Neuron (in vitro differentiated cells): ENCODE results near the gene ATP2B1.
A peak's percentile ranks its signal among the peaks of the same experiment; 100 is the strongest.
"Not testable (repeated sequence)": the region's sequence is repeated elsewhere in the genome, so short reads cannot be mapped to it uniquely, and the experiment has no call there.

Experiments used
- H2AFZ ChIP-seq: one replicate; pipeline ENCODE4 v1.6.1; 2013; ENCODE audit warnings: low read depth, mild to moderate bottlenecking, inconsistent platforms, low read length, moderate library complexity
- H3K27me3 ChIP-seq: one replicate; pipeline ENCODE4 v1.6.1; 2013; ENCODE audit warnings: low read length; ENCODE audit not compliant: insufficient read depth
- H3K36me3 ChIP-seq: one replicate; pipeline ENCODE4 v1.6.1; 2013; ENCODE audit warnings: low read length; ENCODE audit not compliant: insufficient read depth
- H3K4me1 ChIP-seq: one replicate; pipeline ENCODE4 v1.6.1; 2013; ENCODE audit warnings: low read length; ENCODE audit not compliant: insufficient read depth
- H3K4me3 ChIP-seq: 2 replicates; pipeline ENCODE4 v1.5.1; 2013; ENCODE audit warnings: mild to moderate bottlenecking, low read length, moderate library complexity
- H3K9me3 ChIP-seq: one replicate; pipeline ENCODE4 v1.6.1; 2013; ENCODE audit warnings: low read length

Gene ATP2B1

DNA sequence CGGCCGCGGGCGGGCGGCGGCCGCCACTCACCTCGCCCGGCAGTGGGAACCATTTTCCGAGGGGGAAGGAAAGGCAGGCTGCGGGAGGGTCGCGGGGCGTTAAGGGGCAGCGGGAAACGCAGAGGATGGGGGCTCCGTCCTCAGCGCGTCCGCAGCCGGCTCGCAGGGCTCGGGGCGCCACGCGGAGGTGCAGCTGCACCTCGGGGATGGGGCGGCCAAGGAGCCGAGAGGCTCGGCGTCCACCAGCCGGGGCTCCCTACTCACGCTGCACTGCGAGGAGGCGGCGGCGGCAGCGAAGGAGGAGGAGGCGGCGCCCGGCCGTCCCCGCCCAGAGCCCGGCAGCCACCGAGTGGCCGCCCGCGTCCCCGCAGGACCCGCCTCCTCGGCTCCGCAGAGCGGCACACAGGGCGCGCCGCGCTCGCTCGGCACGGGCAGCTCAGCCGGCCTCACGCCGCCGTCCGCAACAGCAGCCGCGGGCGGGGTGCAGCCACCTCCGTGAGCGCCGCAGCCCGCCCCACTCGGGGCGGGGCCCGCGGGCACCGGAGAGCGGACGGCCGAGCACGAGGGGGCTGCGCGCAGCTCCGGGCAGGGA is at the start of gene ATP2B1:
Gene ATP2B1 (minus strand): TSS at position 274 of the 592 bp plus-strand sequence. CDS start 52,952 bp downstream, outside the sequence.
- Histone ChIP-seq H3K9me3 (no peaks in the 10 kb centered on the region), H3K4me3 (peak within 1 kb of the TSS; percentile 73), H3K36me3 (no peaks in the 10 kb centered on the region), H2AFZ (peak within 1 kb of the TSS; percentile 97), H3K4me1 (peaks cover 20% of the 10 kb centered on the region), H3K27me3 (no peaks in the 10 kb centered on the region)

DNA sequence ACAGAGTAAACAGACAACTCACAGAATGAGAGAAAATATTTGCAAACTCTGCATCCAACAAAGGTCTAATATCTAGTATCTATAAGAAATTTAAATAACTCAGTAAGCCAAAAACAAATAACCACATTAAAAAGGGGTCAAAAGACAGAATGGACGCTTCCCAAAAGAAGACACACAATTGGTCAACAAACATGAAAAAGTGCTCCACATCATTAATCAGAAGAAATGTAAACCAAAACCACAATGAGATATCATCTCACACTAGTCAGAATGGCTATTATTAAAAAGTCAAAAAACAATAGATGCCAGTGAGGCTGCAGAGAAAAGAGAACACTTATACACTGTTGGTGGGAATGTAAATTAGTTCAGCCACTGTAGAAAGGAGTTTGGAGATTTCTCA is 49.3 kb upstream of the ATP2B1 start:
- not testable (repeated sequence) for H3K27me3 ChIP-seq, H2AFZ ChIP-seq, H3K4me1 ChIP-seq, H3K9me3 ChIP-seq, H3K4me3 ChIP-seq, H3K36me3 ChIP-seq

DNA sequence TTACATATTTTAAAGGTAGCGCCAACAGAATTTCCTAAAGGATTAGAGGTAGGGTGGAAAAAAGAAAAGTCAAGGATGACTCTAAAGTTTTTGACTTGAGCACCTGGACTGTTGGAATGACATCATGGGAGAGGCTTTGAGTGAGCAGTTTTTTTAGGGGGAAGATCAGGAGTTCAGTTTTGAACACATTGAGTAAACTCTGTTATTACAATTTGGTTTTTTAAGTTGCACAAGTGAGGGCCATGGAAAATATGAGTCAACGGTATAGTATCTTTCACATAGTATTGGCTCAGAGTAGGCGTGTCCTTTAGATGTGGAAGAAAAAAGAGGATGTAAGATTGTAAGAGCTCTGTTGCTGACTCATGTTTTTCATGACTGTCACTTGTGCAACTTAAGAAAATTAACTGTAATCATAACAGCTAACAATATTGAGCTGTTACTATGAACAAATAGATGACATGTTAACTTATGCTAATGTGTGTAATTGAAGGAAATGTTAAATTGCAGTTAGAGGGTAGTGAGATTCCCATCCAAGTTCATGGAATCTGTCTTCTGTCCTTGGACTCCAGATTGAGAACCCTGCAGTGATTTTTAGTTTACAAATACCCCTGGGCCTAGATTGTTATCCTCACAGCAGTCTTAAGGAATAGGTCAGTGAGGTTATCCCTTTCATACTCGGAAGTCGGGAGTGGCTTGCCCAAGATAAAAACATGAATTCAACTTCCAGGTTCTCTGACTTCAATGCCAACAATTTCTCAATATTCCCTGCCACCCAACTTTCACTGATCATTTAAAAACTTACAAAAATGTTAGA is 48.2 kb upstream of the ATP2B1 start:
- no peak overlapping the region for H3K4me3 ChIP-seq
- no peaks in the 10 kb centered on the region for H3K4me1 ChIP-seq
- no peak overlapping the region for H2AFZ ChIP-seq
- H3K27me3 ChIP-seq: no peaks in the 10 kb centered on the region
- no peaks in the 10 kb centered on the region for H3K9me3 ChIP-seq
- H3K36me3 ChIP-seq: no peaks in the 10 kb centered on the region

DNA sequence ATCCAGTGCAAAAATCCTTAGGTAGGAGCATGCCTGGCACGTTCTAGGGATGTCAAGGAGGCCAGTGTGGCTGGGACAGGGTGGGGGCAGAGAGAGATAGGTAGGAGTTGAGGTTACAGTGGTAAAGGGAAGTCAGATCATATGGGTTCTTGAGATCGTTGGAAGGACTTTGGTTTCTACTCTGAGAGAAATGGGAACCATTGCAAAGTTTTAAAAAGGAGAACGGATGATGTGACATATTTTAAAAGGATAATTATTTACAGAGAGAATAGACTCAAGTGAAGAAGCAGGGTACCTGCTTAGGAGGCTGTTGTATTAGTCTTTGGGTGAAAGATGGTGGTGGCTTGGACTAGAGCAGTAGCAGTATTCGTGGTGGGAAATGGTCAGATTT is 47.6 kb upstream of the ATP2B1 start:
- H3K4me1 ChIP-seq: no peaks in the 10 kb centered on the region
- H3K27me3 ChIP-seq: no peaks in the 10 kb centered on the region
- H3K4me3 ChIP-seq: no peak overlapping the region
- no peaks in the 10 kb centered on the region for H3K9me3 ChIP-seq
- H3K36me3 ChIP-seq: no peaks in the 10 kb centered on the region
- H2AFZ ChIP-seq: no peak overlapping the region

DNA sequence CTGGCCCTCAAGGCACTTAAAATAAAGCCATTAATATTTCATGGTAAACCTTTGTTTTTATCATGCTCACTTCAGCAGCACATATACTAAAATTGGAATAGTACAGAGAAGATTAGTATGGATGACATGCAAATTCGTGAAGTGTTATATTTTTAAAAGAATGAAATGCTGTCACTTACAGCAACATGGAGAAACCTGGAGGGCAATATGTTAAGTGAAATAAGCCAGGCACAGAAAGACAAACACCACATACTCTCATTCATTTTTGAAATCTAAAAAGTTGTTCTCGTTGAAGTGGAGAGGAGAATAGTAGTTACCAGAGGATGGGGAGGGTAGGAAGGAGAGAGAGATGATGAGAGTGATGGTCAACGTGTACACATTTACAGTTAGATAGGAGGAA is 45.4 kb upstream of the ATP2B1 start:
- H3K4me3 ChIP-seq: no peak overlapping the region
- H3K27me3 ChIP-seq: no peaks in the 10 kb centered on the region
- H2AFZ ChIP-seq: no peak overlapping the region
- H3K36me3 ChIP-seq: no peaks in the 10 kb centered on the region
- H3K4me1 ChIP-seq: no peaks in the 10 kb centered on the region
- no peaks in the 10 kb centered on the region for H3K9me3 ChIP-seq

DNA sequence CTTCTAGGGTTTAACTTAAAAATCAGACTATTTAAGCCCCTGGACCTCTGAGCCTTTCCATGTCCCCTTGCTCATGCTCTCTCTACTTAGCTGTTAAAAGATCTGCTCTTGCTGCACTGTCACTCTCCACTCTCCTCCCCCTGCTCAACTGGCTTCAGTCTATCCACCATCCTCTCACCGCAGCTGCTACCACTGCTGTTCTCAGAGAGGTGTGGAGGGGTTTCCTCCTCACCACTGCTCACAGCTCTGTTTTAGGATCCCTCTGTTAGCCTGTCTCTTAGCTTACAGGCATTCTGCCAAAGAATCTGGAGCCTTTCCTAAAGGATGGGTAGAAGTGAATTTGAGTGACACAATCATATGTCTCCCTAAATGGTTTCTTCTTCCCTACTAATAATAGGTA is 43.7 kb upstream of the ATP2B1 start:
- Histone ChIP-seq H3K27me3 (no peaks in the 10 kb centered on the region), H3K9me3 (no peaks in the 10 kb centered on the region), H3K36me3 (no peaks in the 10 kb centered on the region), H3K4me3 (no peak overlapping the region), H2AFZ (no peak overlapping the region), H3K4me1 (no peaks in the 10 kb centered on the region)

DNA sequence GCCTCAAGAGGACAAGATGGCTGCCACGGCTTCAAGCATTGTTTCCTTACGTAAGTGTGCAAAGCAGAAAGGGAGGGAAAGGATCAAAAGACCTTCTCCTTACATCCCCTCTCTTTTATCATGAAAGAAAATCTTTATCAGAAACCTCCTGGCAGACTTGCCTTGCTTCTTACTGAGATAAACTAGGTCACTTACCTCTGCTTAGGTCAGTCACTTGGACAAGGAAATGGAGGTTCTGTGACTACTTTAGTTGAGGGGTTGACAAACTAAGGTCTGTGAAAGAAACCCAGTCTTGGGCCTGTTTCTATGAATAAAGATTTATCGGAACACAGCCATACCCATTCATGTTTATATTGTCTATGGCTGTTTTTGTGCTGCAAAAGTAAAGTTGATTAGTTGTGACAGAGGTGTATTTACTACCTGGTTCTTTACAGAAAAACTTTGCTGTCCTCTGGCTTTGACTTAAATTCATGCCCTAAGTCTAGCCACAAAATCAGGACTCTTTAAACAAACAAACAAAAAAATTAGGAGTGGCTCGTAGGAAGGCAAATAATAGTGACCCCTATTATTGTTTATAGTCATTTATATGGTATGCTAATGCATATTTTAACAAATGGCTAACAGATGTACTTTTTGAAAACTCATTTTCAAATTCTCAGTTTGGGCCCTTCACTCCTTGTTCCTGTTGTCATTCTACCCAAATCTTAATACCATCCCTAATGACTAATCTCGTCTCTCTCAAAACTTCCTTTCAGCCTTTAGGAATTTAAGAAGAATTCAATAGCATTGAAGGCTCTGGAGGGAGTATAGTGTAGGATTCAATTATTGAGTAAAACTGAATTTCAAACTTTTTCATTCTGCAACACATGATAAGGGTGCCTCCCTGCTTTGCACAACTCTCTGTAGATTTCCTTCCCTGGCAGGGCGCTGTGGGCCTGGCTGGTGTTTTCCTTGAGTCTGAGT is 42.0 kb upstream of the ATP2B1 start:
- Histone ChIP-seq H2AFZ (no peak overlapping the region), H3K4me1 (no peaks in the 10 kb centered on the region), H3K36me3 (no peaks in the 10 kb centered on the region), H3K27me3 (no peaks in the 10 kb centered on the region), H3K9me3 (no peaks in the 10 kb centered on the region), H3K4me3 (no peak overlapping the region)

DNA sequence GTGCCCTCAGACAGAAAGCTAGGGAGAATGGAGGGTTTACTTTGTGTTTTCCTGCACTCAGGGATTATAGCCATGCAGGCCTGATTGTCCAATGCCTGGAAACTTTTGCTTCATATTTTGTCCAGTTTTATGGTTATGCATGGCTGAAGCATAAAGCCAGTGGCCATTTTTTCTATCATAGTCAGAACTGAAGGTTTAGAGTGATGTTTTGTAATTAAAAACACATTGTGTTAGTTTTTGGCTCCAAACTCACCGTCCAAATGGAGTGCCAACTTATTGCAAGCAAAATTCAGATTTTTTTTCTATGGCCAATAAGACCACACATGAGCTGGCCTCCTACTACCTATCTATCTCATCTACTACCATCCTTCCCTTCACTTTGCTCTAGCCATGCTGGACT is 40.2 kb upstream of the ATP2B1 start:
- H3K4me3 ChIP-seq: no peak overlapping the region
- no peaks in the 10 kb centered on the region for H3K4me1 ChIP-seq
- no peaks in the 10 kb centered on the region for H3K9me3 ChIP-seq
- no peaks in the 10 kb centered on the region for H3K27me3 ChIP-seq
- H2AFZ ChIP-seq: no peak overlapping the region
- no peaks in the 10 kb centered on the region for H3K36me3 ChIP-seq

DNA sequence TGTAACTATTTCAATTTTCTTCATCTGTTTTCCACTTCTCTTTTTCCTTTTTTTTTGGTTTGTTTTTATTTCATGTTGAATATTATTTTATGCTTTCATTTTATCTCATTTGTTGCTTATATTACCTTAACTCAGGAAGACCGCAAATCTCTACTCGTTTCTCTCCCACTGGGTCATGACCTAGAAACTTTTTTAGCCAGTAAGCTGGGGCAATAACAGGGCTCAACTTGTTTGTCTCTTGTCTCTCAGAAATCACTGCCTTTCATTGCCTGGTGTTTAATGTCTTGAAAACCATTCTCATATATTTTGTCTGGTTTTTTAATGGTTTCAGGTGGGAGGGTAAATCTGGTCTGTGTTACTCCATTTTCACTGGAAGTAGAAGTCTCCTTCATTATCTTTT is 36.6 kb upstream of the ATP2B1 start:
- Histone ChIP-seq H3K4me1 (no peaks in the 10 kb centered on the region), H3K27me3 (no peaks in the 10 kb centered on the region), H2AFZ (no peak overlapping the region), H3K36me3 (no peaks in the 10 kb centered on the region), H3K9me3 (no peaks in the 10 kb centered on the region), H3K4me3 (no peak overlapping the region)

DNA sequence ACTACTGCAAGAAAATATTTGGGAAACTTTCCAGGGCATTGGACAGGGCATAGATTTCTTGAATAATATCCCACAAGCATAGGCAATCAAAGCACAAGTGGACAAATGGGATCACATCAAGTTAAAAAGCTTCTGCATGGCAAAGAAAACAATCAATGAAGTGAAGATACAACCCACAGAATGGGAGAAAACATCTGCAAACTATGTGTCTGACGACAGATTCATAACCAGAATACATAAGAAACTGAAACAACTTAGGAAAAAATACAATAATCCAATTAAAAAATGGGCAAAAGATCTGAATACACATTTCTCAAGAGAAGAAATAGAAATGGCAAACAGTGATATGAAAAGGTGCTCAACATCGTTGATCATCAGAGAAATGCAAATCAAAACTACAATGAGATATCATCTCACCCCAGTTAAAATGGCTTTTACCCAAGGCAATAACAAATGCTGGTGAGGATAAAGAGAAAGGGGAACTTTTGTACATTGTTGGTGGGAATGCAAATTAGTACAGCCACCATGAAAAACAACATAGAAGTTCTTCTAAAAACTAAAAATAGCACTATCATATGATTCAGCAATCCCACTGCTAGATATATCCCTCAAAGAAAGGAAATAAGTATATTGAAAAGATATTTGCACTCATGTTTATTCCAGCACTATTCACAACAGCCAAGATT is 33.8 kb upstream of the ATP2B1 start:
- Histone ChIP-seq H3K4me3 (no peak overlapping the region), H3K4me1 (no peaks in the 10 kb centered on the region), H3K9me3 (no peaks in the 10 kb centered on the region), H3K36me3 (no peaks in the 10 kb centered on the region), H2AFZ (no peak overlapping the region), H3K27me3 (no peaks in the 10 kb centered on the region)

DNA sequence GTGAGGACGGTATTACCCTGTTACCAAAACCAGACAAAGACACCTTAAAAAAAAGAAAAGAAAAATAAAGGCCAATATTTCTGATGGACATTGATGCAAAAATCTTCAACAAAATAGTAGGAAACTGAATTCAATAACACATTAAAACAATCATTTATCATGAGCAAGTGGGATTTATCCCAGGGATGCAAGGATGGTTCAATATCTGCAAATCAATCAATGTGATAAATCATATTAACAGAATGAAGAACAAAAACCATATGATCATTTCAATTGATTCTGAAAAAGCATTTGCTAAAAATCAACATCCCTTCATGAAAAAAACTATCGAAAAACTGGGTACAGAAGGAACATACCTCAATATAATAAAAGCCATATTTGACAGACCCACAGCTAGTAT is 32.3 kb upstream of the ATP2B1 start:
- no peaks in the 10 kb centered on the region for H3K9me3 ChIP-seq
- no peak overlapping the region for H3K4me3 ChIP-seq
- H2AFZ ChIP-seq: no peak overlapping the region
- no peaks in the 10 kb centered on the region for H3K36me3 ChIP-seq
- H3K27me3 ChIP-seq: no peaks in the 10 kb centered on the region
- no peaks in the 10 kb centered on the region for H3K4me1 ChIP-seq

DNA sequence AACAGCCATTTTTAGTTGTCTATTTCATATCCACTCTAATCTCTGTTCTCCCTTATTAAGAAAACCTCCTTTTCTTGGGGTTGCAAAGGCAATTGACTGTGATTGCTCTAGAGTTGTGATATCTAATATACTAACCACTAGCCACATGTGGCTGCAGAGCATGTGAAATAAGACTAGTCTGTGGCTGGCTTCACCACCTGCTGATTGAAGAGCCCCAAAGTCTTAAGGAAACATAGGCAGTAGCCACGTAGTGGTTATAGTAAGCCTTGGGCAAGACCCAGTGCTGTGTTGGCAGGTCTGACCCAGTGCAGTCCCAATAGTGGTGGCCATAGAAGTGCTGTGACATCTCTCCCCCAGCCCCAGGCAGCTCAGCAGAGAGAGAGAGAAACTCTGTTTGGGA is 28.4 kb upstream of the ATP2B1 start:
- no peaks in the 10 kb centered on the region for H3K27me3 ChIP-seq
- no peaks in the 10 kb centered on the region for H3K36me3 ChIP-seq
- no peak overlapping the region for H2AFZ ChIP-seq
- no peak overlapping the region for H3K4me3 ChIP-seq
- H3K9me3 ChIP-seq: no peaks in the 10 kb centered on the region
- peaks cover 1% of the 10 kb centered on the region for H3K4me1 ChIP-seq
